HepG2 (cell line): ENCODE measurements around the gene ZNF735. TPM values are rescaled to one million over a fixed set of nuclear protein-coding genes. Genes with fewer than 3 reads are reported as not detected.

Experiments used
- ATAC-seq: fragments of 200-7000 bp; cut with Tn5 transposase; 3 replicates; pipeline ENCODE4 v1.9.1; 2020; ENCODE audit warnings: mild to moderate bottlenecking, moderate library complexity
- BruUV-seq: library from RNA; stranded (reverse); fragments of 400-500 nt; replicated peaks from 2 replicates; lab custom pipeline; 2021; lab: Mats Ljungman, UMichigan
- CTCF ChIA-PET: fragments of 300-600 bp; formaldehyde crosslinking; extraction: SDS; loops from one replicate; lab custom pipeline; 2021; ENCODE audit warnings: low total read pairs, inconsistent platforms, low intra/inter-chr PET ratio; lab: Yijun Ruan, JAX
- POLR2A ChIA-PET: fragments of 350-600 bp; sonication (Branson Sonifier 250); formaldehyde crosslinking; loops from one replicate; lab custom pipeline; 2020; ENCODE audit warnings: antibody characterized with exemption, inconsistent platforms; lab: Yijun Ruan, JAX
- DNase-seq: peaks from one replicate; pipeline ENCODE4 v3.0.0-alpha.2; 2015; ENCODE audit warnings: low spot score
- FAIRE-seq: peaks from 3 replicates; lab custom pipeline; 2011; peaks lifted over from hg19 to GRCh38; lab: Jason Lieb, UNC
- H2AFZ ChIP-seq: one replicate; pipeline ENCODE4 v1.6.1; 2011; ENCODE audit warnings: low read length, inconsistent platforms
- H3K27ac ChIP-seq: fragments of 300-600 bp; 3 replicates; pipeline ENCODE4 v1.8.0; 2011; ENCODE audit warnings: mixed run types, mild to moderate bottlenecking, mixed read lengths, low read length, inconsistent platforms; ENCODE audit not compliant: insufficient read depth; ENCODE audit errors: extremely low read length
- H3K27me3 ChIP-seq, 2 experiments: fragments of 200-600 bp in 1 of 2; 2 replicates in 1 of 2; 3 replicates in 1 of 2; pipeline versions ENCODE4 v1.6.0 to v1.8.0; 2011; ENCODE audit warnings: low read length in 2 of 2, mild to moderate bottlenecking in 2 of 2, moderate library complexity in 2 of 2, inconsistent platforms in 1 of 2; ENCODE audit not compliant: insufficient read depth in 2 of 2, control insufficient read depth in 1 of 2
- H3K36me3 ChIP-seq, 2 experiments: fragments of 200-600 bp in 1 of 2; replicated peaks in 1 of 2; 2 replicates in 1 of 2; 3 replicates in 1 of 2; pipeline versions ENCODE4 v1.5.1 to v1.8.0; 2011; ENCODE audit warnings: low read length in 2 of 2, inconsistent platforms in 1 of 2; ENCODE audit not compliant: insufficient read depth in 2 of 2, control insufficient read depth in 1 of 2
- H3K4me1 ChIP-seq: 2 replicates; pipeline ENCODE4 v1.5.1; 2012; ENCODE audit warnings: low read length, inconsistent platforms; ENCODE audit not compliant: insufficient read depth
- H3K4me2 ChIP-seq: 2 replicates; pipeline ENCODE4 v1.6.0; 2011; ENCODE audit warnings: low read depth, low read length, inconsistent platforms
- H3K4me3 ChIP-seq, 3 experiments: fragments of 200-600 bp in 1 of 3; sonication (generic), shearing (Covaris generic) in 1 of 3; replicated peaks in 1 of 3; 2 replicates each; pipeline ENCODE4 v1.5.1; 2011 to 2016; ENCODE audit warnings: low read length in 3 of 3, inconsistent platforms in 2 of 3, low read depth in 2 of 3, mild to moderate bottlenecking in 2 of 3, control low read depth in 1 of 3, mixed read lengths in 1 of 3; ENCODE audit not compliant: insufficient read depth in 1 of 3
- H3K79me2 ChIP-seq: one replicate; pipeline ENCODE4 v1.6.1; 2011; ENCODE audit warnings: low read length, inconsistent platforms; ENCODE audit not compliant: insufficient read depth
- H3K9ac ChIP-seq: 2 replicates; pipeline ENCODE4 v1.6.0; 2011; ENCODE audit warnings: mild to moderate bottlenecking, low read depth, low read length, inconsistent platforms; ENCODE audit not compliant: insufficient read depth
- H3K9me3 ChIP-seq: 2 replicates; pipeline ENCODE4 v1.5.1; 2012; ENCODE audit warnings: mild to moderate bottlenecking, low read length
- H4K20me1 ChIP-seq: 2 replicates; pipeline ENCODE4 v1.6.0; 2011; ENCODE audit warnings: inconsistent platforms, mild to moderate bottlenecking, low read length, moderate library complexity; ENCODE audit not compliant: insufficient read depth
- AGO2 ChIP-seq: fragments of 200-400 bp; formaldehyde crosslinking; optimal IDR thresholded peaks from 2 replicates; pipeline ENCODE3; 2017; ENCODE audit warnings: mild to moderate bottlenecking, low read depth, low read length, moderate library complexity
- CBX1 ChIP-seq: IDR thresholded peaks from one replicate; pipeline ENCODE4 v1.6.1; 2016; ENCODE audit warnings: antibody characterized with exemption, low read depth
- JUN ChIP-seq: sonication (generic); formaldehyde crosslinking; IDR thresholded peaks from 2 replicates; pipeline ENCODE4 v1.4.0; 2020; ENCODE audit warnings: mild to moderate bottlenecking, missing genetic modification reagents
- MLLT10 ChIP-seq: sonication (generic); formaldehyde crosslinking; IDR thresholded peaks from 2 replicates; pipeline ENCODE4 v1.4.0; 2020; ENCODE audit warnings: missing genetic modification reagents
- NFYC ChIP-seq: IDR thresholded peaks from 2 replicates; pipeline ENCODE4 v1.6.1; 2016; ENCODE audit warnings: missing genetic modification reagents, missing compliant biosample characterization
- NR2C2 ChIP-seq: sonication (generic); formaldehyde crosslinking; IDR thresholded peaks from 2 replicates; pipeline ENCODE4 v1.4.0; 2020; ENCODE audit warnings: missing genetic modification reagents, mild to moderate bottlenecking, moderate library complexity, borderline replicate concordance
- ZBTB7A ChIP-seq: sonication (generic); formaldehyde crosslinking; IDR thresholded peaks from 2 replicates; pipeline ENCODE4 v1.8.0; 2022; ENCODE audit warnings: mild to moderate bottlenecking, missing genetic modification reagents
- ZFP90 ChIP-seq: sonication (generic); formaldehyde crosslinking; IDR thresholded peaks from 2 replicates; pipeline ENCODE4 v1.8.0; 2022; ENCODE audit warnings: missing genetic modification reagents, mild to moderate bottlenecking, inconsistent platforms, borderline replicate concordance
- ZNF44 ChIP-seq: sonication (generic); formaldehyde crosslinking; IDR thresholded peaks from 2 replicates; pipeline ENCODE4 v1.5.1; 2020; ENCODE audit warnings: mild to moderate bottlenecking, missing genetic modification reagents
- ZNF569 ChIP-seq: sonication (generic); formaldehyde crosslinking; IDR thresholded peaks from 2 replicates; pipeline ENCODE4 v1.5.0; 2020; ENCODE audit warnings: mild to moderate bottlenecking, missing genetic modification reagents, moderate library complexity, borderline replicate concordance
- ZNF607 ChIP-seq: sonication (generic); formaldehyde crosslinking; IDR thresholded peaks from 2 replicates; pipeline ENCODE4 v1.5.1; 2020; ENCODE audit warnings: missing genetic modification reagents, mild to moderate bottlenecking, borderline replicate concordance
- ZNF749 ChIP-seq: sonication (generic); formaldehyde crosslinking; IDR thresholded peaks from 2 replicates; pipeline ENCODE4 v1.8.0; 2022; ENCODE audit warnings: mild to moderate bottlenecking, missing genetic modification reagents, moderate library complexity, borderline replicate concordance
- ZNF776 ChIP-seq: sonication (generic); formaldehyde crosslinking; IDR thresholded peaks from 2 replicates; pipeline ENCODE4 v1.4.0; 2020; ENCODE audit warnings: mild to moderate bottlenecking, missing genetic modification reagents
- WGBS: methylation state at CpG from one replicate; pipeline ENCODE4 v1.1.6; 2017; ENCODE audit warnings: low lambda C conversion rate; 5-methylcytosine and 5-hydroxymethylcytosine counted together
- in situ Hi-C: cut with HindIII; loops from 2 replicates; pipeline ENCODE4 v1.10.0; 2017; ENCODE audit warnings: low pct_unique_long_range_greater_than_20kb; ENCODE audit not compliant: extremely low pct_ligation_motif_present
- intact Hi-C: fragments of 100-400 bp; cut with micrococcal nuclease; formaldehyde crosslinking; loops from one replicate; pipeline ENCODE4 v1.10.0; 2022; ENCODE audit not compliant: unreplicated experiment
- polyA plus RNA-seq, 8 experiments: library from polyadenylated mRNA; depleted of rRNA in 3 of 8; stranded (reverse) in 7 of 8; unstranded in 1 of 8; fragments of >200 nt; fragmentation: Illumina TruSeq in 4 of 8; extraction: Trizol in 4 of 8; gene quantifications; 2 replicates each; pipeline versions ENCODE4 v1.2.1 to v1.2.3, GENCODE V29; 2011 to 2016; ENCODE audit warnings: low read depth in 4 of 8, missing spikeins in 1 of 8, mixed read lengths in 1 of 8; ENCODE audit not compliant: insufficient read depth in 1 of 8
- total RNA-seq, 5 experiments: library from RNA; depleted of rRNA; stranded (reverse); fragments of >200 nt; fragmentation: Illumina TruSeq; extraction: Trizol; gene quantifications; 2 replicates each; pipeline ENCODE4 v1.2.3, GENCODE V29; 2016; ENCODE audit warnings: low read depth in 1 of 5
- TF ChIP-seq, protein P1 (sequence below): sonication (generic); formaldehyde crosslinking; IDR thresholded peaks from 2 replicates; pipeline ENCODE4 v1.5.0; 2020; ENCODE audit warnings: mild to moderate bottlenecking, missing genetic modification reagents, moderate library complexity

Gene ZNF735
- total and polyA plus RNA-seq, 2 of the 13 experiments (the other 11 are each of a cell fraction or from before 2014, with no cell fraction given) = not detected

- Histone ChIP-seq H3K4me3 (no peak overlapping the region), H3K9ac (no peak overlapping the region), H3K27ac (no peak overlapping the region), H3K4me2 (no peak overlapping the region), H3K9me3 (peaks cover 68% of the 10 kb centered on the region), H3K4me1 (no peaks in the 10 kb centered on the region), H3K36me3 (no peaks in the 10 kb centered on the region), H3K79me2 (no peaks in the 10 kb centered on the region), H4K20me1 (no peaks in the 10 kb centered on the region), H3K27me3 (no peaks in the 10 kb centered on the region), H2AFZ (no peak overlapping the region)
- TF ChIP-seq MLLT10 (CRISPR knock-in tag) (no peak), ZNF607 (CRISPR knock-in tag) (no peak), ZNF569 (CRISPR knock-in tag) (no peak), ZBTB7A (no peak), ZFP90 (no peak), CBX1 (no peak), NFYC (CRISPR knock-in tag) (no peak), AGO2 (no peak), ZNF776 (no peak), JUN (no peak), ZNF749 (no peak), NR2C2 (CRISPR knock-in tag) (no peak), ZNF44 (CRISPR knock-in tag) (no peak)
- TF ChIP-seq, protein P1, sequence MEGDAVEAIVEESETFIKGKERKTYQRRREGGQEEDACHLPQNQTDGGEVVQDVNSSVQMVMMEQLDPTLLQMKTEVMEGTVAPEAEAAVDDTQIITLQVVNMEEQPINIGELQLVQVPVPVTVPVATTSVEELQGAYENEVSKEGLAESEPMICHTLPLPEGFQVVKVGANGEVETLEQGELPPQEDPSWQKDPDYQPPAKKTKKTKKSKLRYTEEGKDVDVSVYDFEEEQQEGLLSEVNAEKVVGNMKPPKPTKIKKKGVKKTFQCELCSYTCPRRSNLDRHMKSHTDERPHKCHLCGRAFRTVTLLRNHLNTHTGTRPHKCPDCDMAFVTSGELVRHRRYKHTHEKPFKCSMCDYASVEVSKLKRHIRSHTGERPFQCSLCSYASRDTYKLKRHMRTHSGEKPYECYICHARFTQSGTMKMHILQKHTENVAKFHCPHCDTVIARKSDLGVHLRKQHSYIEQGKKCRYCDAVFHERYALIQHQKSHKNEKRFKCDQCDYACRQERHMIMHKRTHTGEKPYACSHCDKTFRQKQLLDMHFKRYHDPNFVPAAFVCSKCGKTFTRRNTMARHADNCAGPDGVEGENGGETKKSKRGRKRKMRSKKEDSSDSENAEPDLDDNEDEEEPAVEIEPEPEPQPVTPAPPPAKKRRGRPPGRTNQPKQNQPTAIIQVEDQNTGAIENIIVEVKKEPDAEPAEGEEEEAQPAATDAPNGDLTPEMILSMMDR = no peak
- intact Hi-C loops (loop anchor here (5.0 kb wide), 1 partner anchor 435 kb away; no protein-coding TSS in a partner anchor), in situ Hi-C loops (loop anchor here (25.0 kb wide), 1 partner anchor 430 kb away; no protein-coding TSS in a partner anchor)
- no peak for DNase-seq
- FAIRE-seq = no peak
- no peak for ATAC-seq
- ChIA-PET CTCF (no interaction called here), POLR2A (no interaction called here)
- BruUV-seq = no TSS peak
- WGBS = 84% methylated on average over 38 of the region's 66 CpGs
Observed at GRCh38 chr7:64182036-64182790, 24.8 kb upstream of the ZNF735 start.
